PFSK-1 (cell line): ENCODE results near the gene EIF1.

ENCODE experiments used
- POLR2AphosphoS5 ChIP-seq: IDR thresholded peaks from 2 replicates; pipeline ENCODE4 v1.6.1; 2012; ENCODE audit warnings: low read depth, mild to moderate bottlenecking, control low read depth, low read length, moderate library complexity
- SIN3A ChIP-seq: IDR thresholded peaks from 2 replicates; pipeline ENCODE4 v1.6.1; 2012; ENCODE audit warnings: mild to moderate bottlenecking, low read length, moderate library complexity, borderline replicate concordance; ENCODE audit not compliant: insufficient read depth
- TAF1 ChIP-seq: IDR thresholded peaks from 2 replicates; pipeline ENCODE4 v1.6.1; 2012; ENCODE audit warnings: low read length, control low read depth, borderline replicate concordance; ENCODE audit not compliant: insufficient read depth

- TF ChIP-seq TAF1 (no peak), POLR2AphosphoS5 (no peak), SIN3A (no peak)
These were observed 6.9 kb upstream of the EIF1 start for GRCh38 chr17:41681776-41682175.
